Measurements from ENCODE around the gene TPI1. TPM values are rescaled to one million over a fixed set of nuclear protein-coding genes. Genes with fewer than 3 reads are reported as not detected.

TPI1 gene
- polyA plus RNA-seq, 3 donors: 446 to 839 (median 764) TPM

DNA sequence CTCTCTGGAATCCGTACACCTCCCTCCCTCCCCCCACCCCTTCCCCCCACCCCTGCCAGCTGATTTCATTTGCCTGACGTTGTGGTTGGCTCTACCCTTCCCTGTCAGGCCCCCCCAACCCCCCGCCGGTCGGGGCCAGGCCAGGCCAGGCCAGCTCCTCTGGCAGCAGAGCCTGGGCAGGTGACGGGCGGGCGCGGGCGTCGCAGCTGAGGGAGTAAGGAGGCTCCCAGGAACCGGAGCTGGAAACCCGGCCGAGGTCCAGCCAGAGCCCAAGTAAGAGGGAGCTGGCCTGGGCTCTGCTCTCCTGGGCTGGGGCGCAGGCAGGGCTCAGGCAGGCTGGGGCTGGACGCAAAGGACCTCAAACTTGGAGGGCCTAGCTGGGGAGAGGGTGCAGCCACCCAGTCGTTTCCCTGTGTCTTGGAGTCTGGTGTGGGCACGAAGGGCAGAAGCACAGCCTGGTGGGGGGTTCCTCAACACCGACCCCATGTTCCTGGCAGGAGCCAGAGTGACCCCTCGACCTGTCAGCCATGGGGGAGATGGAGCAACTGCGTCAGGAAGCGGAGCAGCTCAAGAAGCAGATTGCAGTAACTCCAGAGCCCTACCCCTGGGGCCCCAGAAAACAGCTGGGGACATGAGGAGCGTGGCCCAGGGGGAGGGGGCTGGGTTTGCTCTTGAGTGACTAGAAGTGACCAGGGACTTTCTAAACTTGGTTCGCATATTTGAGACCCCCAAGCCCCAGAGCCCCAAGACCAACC lies 26.4 kb upstream of the TPI1 start, which contains the start of gene GNB3:
Gene GNB3 (plus strand): TSS at position 165 of the 755 bp plus-strand sequence. CDS start 363 bp downstream, at position 528.
- 95% methylated on average over 16 of the region's 24 CpGs for WGBS (ENCODE audit: insufficient coverage)
- H2AFZ ChIP-seq (ENCODE audit: insufficient read depth, low read depth, low read length, poor library complexity, severe bottlenecking): no peak within 1 kb of the TSS
- Mint-ChIP-seq H3K4me1 (peaks cover 1% of the 10 kb centered on the region), H3K27me3 (ENCODE audit: low read depth in 3 of 3) (peaks cover 0 to 4% (median 3%) of the 10 kb centered on the region in 3 donors), H3K27ac (peak within 1 kb of the TSS in 2 of 7 donors; percentile 18 to 83), H3K4me3 (no peak within 1 kb of the TSS), H3K9me3 (no peaks in the 10 kb centered on the region), H3K36me3 (peaks cover 6 to 11% of the 10 kb centered on the region in 2 donors)
- DNase-seq: no peak
- H3K9ac ChIP-seq (ENCODE audit: insufficient read depth, low read length, poor library complexity, severe bottlenecking): no peak within 1 kb of the TSS
- peaks cover under 1% of the 10 kb centered on the region in 2 donors for H3K4me1 ChIP-seq (ENCODE audit: control insufficient read depth in 1 of 2, insufficient read depth in 2 of 2, low read length in 2 of 2)
- H4K20me1 ChIP-seq (ENCODE audit: insufficient read depth, low read length): no peaks in the 10 kb centered on the region
- H3K36me3 ChIP-seq (replicated peaks in 1 of 2; ENCODE audit: control insufficient read depth in 1 of 2, insufficient read depth in 2 of 2, low read length in 2 of 2): no peaks in the 10 kb centered on the region
- H3K4me2 ChIP-seq (replicated peaks; ENCODE audit: extremely low read depth, low read length, poor library complexity, severe bottlenecking): no peak within 1 kb of the TSS
- intact Hi-C loops (cut with micrococcal nuclease): no loop called here
- no peaks in the 10 kb centered on the region for H3K27me3 ChIP-seq (ENCODE audit: control insufficient read depth in 2 of 2, insufficient read depth in 2 of 2, low read length in 2 of 2)
- no peaks in the 10 kb centered on the region for H3K79me2 ChIP-seq (ENCODE audit: insufficient read depth, low read length)
- H3K27ac ChIP-seq (ENCODE audit: low read depth in 1 of 2, low read length in 2 of 2): no peak within 1 kb of the TSS
- TF ChIP-seq, protein P1, sequence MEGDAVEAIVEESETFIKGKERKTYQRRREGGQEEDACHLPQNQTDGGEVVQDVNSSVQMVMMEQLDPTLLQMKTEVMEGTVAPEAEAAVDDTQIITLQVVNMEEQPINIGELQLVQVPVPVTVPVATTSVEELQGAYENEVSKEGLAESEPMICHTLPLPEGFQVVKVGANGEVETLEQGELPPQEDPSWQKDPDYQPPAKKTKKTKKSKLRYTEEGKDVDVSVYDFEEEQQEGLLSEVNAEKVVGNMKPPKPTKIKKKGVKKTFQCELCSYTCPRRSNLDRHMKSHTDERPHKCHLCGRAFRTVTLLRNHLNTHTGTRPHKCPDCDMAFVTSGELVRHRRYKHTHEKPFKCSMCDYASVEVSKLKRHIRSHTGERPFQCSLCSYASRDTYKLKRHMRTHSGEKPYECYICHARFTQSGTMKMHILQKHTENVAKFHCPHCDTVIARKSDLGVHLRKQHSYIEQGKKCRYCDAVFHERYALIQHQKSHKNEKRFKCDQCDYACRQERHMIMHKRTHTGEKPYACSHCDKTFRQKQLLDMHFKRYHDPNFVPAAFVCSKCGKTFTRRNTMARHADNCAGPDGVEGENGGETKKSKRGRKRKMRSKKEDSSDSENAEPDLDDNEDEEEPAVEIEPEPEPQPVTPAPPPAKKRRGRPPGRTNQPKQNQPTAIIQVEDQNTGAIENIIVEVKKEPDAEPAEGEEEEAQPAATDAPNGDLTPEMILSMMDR (IDR thresholded peaks at IDR 0.05): no peak
- H3K4me3 ChIP-seq (replicated peaks in 1 of 3; ENCODE audit: low read depth in 2 of 3, low read length in 3 of 3): no peak within 1 kb of the TSS
- no peaks in the 10 kb centered on the region for H3K9me3 ChIP-seq (replicated peaks in 1 of 2; ENCODE audit: control insufficient read depth in 1 of 2, insufficient read depth in 1 of 2, low read length in 2 of 2)

DNA sequence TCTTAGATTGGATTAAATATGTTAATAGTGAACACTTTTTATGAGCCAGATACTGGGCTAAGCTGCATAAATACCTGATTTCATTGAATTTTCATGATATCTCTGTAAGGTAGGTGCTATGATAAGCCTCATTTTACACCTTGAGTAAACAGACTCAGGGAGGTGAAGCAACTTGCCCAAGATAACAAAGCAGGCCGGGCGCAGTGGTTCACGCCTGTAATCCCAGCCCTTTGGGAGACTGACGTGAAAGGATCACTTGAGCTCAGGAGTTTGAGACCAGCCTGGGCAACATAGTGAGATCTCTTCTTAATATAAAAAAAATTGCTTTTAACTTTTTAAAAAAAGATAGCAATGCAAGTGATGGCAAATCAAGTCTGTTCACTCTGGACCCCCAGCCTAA lies 25.3 kb upstream of the TPI1 start:
- no peak overlapping the region for H3K4me3 Mint-ChIP-seq
- H3K4me1 Mint-ChIP-seq: peaks cover 11% of the 10 kb centered on the region
- no peak for DNase-seq
- Histone ChIP-seq H2AFZ (ENCODE audit: insufficient read depth, low read depth, low read length, poor library complexity, severe bottlenecking) (no peak overlapping the region), H3K4me3 (replicated peaks in 1 of 3; ENCODE audit: low read depth in 2 of 3, low read length in 3 of 3) (no peak overlapping the region), H3K27me3 (ENCODE audit: control insufficient read depth in 2 of 2, insufficient read depth in 2 of 2, low read length in 2 of 2) (no peaks in the 10 kb centered on the region), H3K9ac (ENCODE audit: insufficient read depth, low read length, poor library complexity, severe bottlenecking) (no peak overlapping the region), H3K4me1 (ENCODE audit: control insufficient read depth in 1 of 2, insufficient read depth in 2 of 2, low read length in 2 of 2) (no peaks in the 10 kb centered on the region), H3K27ac (ENCODE audit: low read depth in 1 of 2, low read length in 2 of 2) (no peak overlapping the region), H3K9me3 (replicated peaks in 1 of 2; ENCODE audit: control insufficient read depth in 1 of 2, insufficient read depth in 1 of 2, low read length in 2 of 2) (no peaks in the 10 kb centered on the region), H3K4me2 (replicated peaks; ENCODE audit: extremely low read depth, low read length, poor library complexity, severe bottlenecking) (no peak overlapping the region), H3K36me3 (replicated peaks in 1 of 2; ENCODE audit: control insufficient read depth in 1 of 2, insufficient read depth in 2 of 2, low read length in 2 of 2) (peaks cover 0 to 5% of the 10 kb centered on the region in 2 donors), H4K20me1 (ENCODE audit: insufficient read depth, low read length) (no peaks in the 10 kb centered on the region), H3K79me2 (ENCODE audit: insufficient read depth, low read length) (no peaks in the 10 kb centered on the region)
- TF ChIP-seq, protein P1 (IDR thresholded peaks at IDR 0.05): no peak
- peaks cover 1 to 4% (median 3%) of the 10 kb centered on the region in 3 donors for H3K27me3 Mint-ChIP-seq (ENCODE audit: low read depth in 3 of 3)
- H3K27ac Mint-ChIP-seq: no peak overlapping the region
- 90% methylated on average over 2 of the region's 4 CpGs for WGBS (ENCODE audit: insufficient coverage)
- peaks cover 9 to 20% of the 10 kb centered on the region in 2 donors for H3K36me3 Mint-ChIP-seq
- H3K9me3 Mint-ChIP-seq: no peaks in the 10 kb centered on the region
- intact Hi-C loops (cut with micrococcal nuclease): no loop called here

Measured in CD14-positive monocyte (primary cell).